ENCODE measurements around the gene MMP17.
"Not testable (repeated sequence)": the region's sequence is repeated elsewhere in the genome, so short reads cannot be mapped to it uniquely, and the experiment has no call there.

MMP17 gene

GRCh38 chr12:131800594-131801135 is 27.5 kb upstream of the MMP17 start:
- no peak for DNase-seq

- DNase-seq: no peak
These were observed 26.8 kb upstream of the MMP17 start for GRCh38 chr12:131801254-131801866.

DNA sequence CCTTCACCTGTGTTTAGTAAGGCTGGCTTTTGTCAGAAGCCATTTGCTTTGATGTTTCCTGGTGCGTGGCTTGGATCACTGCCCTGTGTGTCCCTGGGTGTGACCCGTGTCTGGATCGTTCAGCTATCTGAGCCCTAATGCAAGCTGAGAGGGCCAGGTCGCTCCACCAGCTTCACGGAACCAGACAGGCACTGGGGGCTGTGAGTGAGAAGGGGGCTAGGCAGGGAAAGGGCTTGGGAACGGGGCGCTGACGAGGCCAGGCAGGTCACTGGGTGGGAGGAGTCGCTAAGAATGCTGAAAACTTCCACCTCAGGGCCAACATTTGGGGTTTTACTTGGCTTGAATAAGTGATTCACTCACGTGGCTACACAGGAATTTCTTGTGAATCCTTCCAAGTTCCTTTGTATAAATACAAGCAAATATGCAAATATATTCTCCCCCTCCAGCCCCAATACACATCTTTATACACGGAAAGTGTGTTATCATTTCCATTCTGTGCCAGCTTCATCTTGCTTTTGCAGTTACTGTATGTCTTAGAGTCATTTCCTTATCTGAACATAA is 24.2 kb upstream of the MMP17 start:
- no peak for DNase-seq

DNA sequence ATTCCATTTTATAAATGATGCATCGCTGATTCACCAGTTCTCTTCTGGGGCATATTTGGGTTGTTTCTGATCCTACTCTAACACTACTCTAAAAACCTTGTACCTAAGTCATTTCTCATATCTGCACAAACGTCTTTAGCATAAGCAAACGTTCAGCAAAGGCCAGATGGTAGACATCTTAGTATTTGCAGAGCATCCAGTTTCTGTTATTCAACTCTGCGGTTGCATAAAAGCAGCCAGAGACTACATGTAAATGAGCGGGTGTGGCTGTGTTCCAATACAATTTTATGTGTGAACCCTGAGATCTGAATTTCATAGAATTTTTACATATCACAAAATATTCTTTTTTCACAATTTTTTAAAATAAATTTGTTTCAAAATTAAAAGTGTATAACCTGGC is 22.8 kb upstream of the MMP17 start:
- DNase-seq: no peak

DNA sequence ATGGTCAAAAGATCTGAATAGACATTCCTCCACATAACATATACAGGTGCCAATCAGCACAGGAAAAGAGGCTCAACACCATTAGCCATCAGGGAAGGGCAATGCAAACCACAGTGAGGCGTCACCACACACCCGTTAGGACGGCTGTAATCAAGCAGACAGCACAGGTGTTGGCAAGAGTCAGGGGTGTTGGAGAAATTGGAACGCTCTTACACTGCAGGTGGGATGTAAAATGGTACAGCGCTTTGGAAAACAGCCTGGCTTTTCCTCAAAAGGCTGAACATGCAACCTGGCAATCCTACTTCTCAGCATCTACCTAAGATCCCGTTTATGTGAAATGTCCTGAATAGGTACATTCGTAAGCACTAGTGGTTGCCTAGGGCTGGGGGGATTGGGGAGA is 21.5 kb upstream of the MMP17 start:
- no peak for DNase-seq

DNA sequence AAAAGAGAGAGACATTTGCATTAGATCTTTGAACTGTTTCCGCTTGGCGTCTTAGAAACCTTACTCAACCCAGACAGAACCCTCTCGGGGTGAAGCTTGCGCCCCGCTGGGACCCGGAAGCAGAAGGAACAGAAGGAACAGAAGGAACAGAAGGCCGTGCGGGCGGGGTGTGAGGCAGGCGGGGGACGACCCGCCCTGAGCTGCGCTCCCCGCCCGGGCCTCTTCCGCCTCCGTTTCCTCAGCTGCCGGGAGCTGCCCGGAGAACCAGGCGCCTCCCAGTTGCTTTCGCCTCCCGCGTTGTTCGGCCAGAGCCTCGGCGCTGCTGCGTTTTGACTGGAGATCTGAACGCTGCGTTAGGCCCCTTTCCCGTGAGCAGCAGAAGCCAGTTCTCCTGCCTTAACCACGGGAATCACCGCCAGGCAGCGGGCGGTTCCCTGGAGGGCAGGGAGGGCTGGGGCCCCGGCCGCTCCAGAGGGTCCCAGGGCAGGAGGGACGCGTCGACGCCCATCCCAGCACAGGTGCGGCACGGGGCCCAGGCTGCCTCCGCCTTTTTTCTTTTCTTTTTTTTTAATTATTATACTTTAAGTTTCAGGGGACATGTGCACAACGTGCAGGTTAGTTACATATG is 19.3 kb upstream of the MMP17 start:
- DNase-seq: peak; percentile 17

GRCh38 chr12:131809476-131810254 is 18.5 kb upstream of the MMP17 start:
- not testable (repeated sequence) for DNase-seq

DNA sequence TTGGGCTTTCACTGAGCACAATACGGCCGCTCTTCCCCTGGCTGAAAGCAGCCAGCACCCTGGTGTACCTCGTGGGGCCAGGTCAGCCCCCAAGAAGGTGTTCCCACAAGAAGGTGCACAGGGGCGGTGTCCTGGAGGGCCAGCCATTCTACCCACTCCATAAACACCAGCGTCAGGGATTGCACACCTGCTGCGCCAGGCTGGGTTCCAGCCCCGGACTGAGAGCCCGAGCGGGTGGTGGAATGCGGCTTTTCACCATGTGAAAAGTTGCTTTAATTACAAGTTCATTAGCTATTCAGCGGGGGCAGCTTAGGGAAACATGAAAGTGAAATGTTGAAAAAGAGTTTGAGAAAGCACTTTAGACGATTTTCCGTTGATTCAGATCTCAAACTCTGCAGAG is 17.5 kb upstream of the MMP17 start:
- no peak for DNase-seq

DNA sequence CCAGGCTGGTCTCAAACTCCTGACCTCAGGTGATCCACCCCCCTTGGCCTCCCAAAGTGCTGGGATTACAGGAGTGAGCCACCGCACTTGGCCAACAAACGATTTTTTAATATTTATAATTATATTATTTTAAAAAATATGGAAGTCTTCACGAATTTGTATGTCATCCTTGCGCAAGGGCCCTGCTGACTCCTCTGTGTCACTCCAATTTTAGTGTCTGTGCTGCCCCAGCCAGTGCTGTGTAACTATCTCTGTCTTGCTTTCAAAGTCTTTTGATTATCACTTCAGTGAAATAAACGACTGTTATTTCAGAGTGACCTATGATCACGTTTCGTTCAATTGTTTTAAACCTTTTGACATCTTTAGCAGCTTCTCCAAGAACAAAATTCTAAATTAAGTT is 13.1 kb upstream of the MMP17 start:
- DNase-seq: no peak

- DNase-seq: no peak
These were observed 11.7 kb upstream of the MMP17 start for GRCh38 chr12:131816495-131816894.

GRCh38 chr12:131817241-131817640 is 11.0 kb upstream of the MMP17 start:
- DNase-seq: no peak

DNA sequence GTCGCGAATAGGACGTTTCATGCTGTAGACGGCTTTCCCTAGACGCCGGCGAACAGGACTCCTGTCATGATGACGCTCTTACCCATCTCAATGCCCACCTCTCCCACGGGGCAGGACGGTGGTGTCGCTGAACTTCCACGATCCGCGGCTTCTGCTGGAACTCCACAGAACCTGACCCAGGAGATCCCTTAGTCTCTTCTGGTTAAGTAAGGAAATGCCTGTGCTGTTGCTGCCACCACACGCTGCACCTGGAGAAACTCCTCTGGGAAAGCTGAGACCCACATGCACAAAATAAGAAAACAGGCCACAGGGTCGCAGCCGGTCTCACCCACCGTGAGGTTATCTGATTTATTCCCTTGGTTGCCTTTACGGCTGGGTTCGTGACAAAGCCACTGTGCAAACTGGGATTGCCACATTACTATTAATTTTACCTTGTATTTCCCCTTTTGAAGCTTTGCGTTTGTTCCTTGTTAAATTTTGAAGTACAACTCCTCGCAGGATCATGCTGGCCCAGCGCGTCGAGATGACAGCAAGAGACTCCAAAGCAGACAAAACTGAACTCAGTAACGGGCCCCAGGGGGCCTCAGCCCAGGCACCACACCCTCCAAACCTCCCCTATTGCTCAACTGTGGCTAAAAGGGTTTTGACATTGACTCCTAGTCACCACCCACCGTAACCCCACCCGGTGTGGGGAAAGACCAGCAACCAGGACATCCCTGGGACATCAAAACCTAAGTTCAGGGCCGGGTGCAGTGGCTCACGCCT is 9.2 kb upstream of the MMP17 start:
- DNase-seq: no peak

DNA sequence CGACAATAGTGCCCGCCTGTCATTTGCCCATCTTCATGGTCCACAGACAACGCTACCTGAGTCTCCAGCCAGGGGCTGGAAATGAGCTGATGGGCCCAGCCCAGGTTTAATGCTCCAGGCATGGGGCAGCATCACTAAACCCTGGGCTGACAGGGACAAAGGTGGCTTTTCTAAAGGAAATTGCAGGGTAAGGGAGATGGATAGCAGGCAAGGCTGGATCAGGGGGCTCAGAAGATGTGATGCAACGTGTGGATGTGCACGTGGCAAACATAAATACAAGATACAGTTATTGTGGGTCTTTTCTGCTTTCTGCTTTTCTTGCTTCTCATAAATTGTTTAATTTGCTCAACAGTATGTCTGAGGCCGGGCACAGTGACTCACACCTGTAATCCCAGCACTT is 3.7 kb upstream of the MMP17 start:
- DNase-seq: no peak

DNA sequence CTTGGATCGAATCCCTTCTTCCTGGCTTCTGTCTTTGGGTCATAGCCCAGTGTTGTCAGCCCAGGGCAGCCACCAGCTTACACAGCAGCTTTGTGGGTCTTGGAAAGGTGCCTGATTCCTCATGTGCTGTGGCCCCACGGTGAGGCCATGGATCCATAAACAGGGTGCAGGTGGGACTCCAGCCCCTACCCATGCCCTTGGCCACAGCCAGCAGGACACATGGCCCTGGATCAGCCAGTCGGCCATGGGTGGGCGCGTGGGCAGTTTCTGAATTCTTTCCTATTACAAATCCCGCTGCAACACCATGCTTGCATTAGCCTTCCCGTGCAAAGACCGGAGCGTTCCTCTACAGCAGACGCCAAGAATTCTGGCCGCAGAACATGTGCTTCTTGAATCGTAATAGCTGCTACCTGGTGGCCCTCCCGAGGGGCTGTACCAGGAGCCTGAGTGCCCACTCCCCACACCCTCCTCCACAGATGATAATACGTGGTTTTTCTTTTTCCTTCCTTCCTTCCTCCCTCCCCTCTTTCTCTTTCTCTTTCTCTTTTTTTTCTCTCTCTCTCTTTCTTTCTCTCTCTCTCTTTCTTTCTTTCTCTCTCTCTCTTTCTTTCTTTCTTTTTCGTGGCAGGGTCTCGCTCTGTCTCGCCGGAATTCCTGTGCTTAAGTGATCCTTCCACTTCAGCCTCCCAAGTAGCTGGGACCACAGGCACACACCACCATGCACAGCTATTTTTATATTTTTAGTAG is 2.9 kb upstream of the MMP17 start:
- no peak for DNase-seq

DNA sequence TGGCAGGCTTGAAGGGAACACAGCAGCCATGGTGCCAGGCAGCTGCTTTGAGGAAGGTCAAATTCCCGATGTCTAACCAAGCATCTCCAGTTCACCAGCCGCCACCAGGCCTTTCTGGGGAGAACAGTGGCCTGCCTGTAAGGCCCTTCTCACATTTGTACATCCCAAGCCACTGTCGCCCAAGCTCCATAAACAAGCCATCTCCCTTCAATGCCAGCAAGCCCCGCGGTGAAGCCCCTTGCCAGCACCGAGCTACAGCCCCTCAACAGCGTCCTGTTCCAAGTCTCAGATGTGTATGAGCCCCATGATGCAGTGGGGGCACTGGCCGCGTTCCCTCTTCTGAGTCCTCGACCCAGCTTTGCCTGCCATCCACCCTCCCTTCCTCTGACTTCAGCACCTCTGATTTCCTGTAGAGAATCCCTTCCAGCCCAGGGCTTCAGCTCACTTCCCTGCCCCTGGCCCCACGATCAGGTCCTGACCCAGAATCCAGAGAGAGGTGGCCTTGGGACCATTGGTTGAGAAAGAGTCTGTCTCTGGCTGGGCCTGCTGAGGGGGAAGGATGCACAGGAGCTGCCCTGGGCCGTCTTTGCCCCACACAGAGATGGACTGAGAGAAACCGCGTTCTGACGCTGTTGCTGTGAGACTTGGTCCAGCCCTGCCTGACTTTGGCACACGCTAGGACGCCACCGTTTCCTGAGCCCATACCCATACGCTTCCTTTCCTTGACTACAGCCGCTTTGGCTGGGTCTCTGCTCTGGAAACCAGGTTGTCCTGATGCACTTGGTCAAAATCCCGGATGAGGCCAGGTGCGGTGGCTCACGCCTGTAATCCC is 1.9 kb upstream of the MMP17 start:
- DNase-seq: no peak

DNA sequence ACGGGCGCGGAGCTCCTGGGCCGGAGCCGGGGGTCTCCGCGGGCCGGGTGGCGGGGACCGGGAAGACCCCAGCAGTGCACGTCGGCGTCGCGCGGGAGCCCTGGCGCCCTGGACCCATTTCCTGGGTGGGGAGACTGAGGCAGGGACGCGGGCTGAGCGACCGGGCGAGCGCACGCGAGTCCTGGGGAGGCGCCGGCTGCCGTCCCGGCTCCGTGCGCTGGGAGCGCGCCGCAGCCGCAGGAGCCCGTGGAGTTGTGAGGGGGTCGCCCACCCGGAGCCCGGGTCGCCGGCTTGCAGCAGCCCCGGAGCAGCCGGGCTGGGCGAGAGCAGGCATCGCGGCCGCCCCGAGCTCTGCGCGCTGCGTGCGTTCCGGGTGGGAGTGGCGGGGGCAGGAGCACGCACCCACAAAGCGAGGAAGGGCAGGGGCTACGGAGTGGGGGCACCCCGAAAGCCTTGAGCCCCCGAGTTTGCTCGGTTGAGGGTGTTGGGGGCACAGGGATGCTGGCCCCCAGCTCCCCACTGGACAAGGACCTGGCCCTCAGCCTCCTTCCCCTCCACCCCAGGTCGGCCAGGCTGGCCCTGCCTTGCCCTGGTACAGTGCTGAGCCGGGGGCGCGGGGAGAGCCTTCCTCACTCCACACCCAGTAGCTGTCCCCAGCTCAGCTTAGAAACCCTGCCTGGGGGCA is 620 bp downstream of the MMP17 start:
- peak; percentile 36 for DNase-seq

GRCh38 chr12:131829356-131829747 is 1.2 kb downstream of the MMP17 start:
- no peak for DNase-seq

DNA sequence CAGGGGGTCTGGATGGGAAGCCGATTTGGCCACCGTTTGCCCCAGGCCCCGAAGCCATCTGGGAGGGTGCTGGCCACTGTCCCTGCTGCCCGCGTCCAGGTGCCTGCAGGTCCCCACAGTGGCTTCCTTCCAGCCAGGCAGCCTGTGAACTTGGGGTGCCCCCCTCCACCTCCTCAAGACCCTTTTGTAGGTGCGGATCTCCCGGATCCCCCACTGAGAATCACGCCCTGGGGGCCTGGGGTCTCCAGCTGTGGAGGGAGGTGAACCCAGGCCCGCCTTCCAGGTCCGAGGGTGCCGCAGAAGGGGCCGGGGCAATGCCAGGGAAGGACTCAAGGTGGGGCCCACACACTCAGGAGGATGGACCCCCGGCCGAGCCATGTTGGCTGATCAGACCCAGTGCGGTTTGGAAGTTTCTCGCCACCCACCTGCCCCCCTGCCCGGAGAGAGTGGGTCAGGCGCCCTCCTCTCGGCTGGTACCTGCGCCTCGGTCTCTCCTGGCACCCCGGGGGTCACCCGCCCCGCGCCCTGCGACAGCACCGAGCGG is 1.7 kb downstream of the MMP17 start:
- DNase-seq: no peak

GRCh38 chr12:131830335-131830913 is 2.2 kb downstream of the MMP17 start:
- peak; percentile 50 for DNase-seq

Data from activated CD4-positive, alpha-beta T cell treated with anti-CD3 and anti-CD28 coated beads for 48 hours (primary cell).